Urinary bladder (tissue), 4 donors: ENCODE measurements around the gene CDC42BPB. TPM values are rescaled to one million over a fixed set of nuclear protein-coding genes. Genes with fewer than 3 reads are reported as not detected.

Experiments used
- DNase-seq: peaks from one replicate; pipeline ENCODE4 v3.0.0-alpha.2; 2015; ENCODE audit errors: extremely low spot score
- H3K27ac ChIP-seq: one replicate; pipeline ENCODE4 v1.5.1; 2013; ENCODE audit warnings: low read depth, mild to moderate bottlenecking, moderate library complexity
- H3K36me3 ChIP-seq: one replicate; pipeline ENCODE4 v1.6.1; 2013; ENCODE audit warnings: mild to moderate bottlenecking, moderate library complexity; ENCODE audit not compliant: insufficient read depth
- H3K4me1 ChIP-seq: one replicate; pipeline ENCODE4 v1.6.1; 2013; ENCODE audit warnings: mild to moderate bottlenecking, moderate library complexity; ENCODE audit not compliant: insufficient read depth
- H3K4me3 ChIP-seq: one replicate; pipeline ENCODE4 v1.5.1; 2013; ENCODE audit warnings: low read depth, low read length
- WGBS: extraction: QIAGEN DNeasy Blood & Tissue Kit; methylation state at CpG from one replicate; pipeline ENCODE4 v1.1.7; 2013; 5-methylcytosine and 5-hydroxymethylcytosine counted together
- polyA plus RNA-seq: library from polyadenylated mRNA; stranded (reverse); fragments of 200-250 nt; gene quantifications from one replicate; pipeline ENCODE4 v1.2.3, GENCODE V29; 2013
- total RNA-seq: library from RNA; depleted of rRNA; stranded (reverse); fragments of >200 nt; gene quantifications from one replicate; pipeline ENCODE4 v1.2.3, GENCODE V29; 2014
- donor health status: healthy with polysubstance abuse.
- donor health status: healthy.

Gene CDC42BPB
- total and polyA plus RNA-seq, 2 donors: 68.9 to 74.4 TPM

DNA sequence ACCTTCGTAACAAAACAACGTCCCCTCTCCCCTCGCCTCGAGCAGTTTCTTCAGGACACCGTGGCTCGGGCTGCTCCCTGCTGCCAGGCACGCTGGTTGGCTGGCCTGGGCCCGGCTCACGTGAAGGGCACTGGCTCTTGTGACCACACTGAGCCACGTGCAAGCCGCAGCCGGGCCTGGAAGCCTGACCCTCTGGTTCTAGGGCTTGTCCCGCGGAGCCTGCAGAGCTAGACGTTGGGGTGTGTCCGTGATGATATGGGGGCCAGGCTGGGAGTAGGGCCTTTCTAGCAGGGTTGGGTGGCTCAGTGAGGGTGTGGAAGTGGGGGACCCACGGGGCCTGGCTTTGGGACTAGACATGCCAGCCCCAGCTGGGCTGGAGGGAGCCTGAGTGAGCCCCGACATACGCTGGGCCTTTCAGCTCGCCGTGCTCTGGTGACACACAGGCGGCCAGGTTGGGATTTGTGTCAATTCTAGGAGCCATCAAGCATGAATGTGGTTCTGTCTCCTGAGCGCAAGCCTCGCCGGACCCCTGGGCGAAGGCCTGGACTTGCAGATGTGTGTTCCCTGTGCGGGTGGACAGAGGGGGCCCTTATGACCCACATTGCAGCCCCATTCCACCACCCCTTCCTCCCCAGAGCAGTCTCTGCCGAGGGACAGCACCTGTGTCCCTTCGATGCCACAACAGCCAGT, 148.4 kb downstream of the CDC42BPB start:
- DNase-seq: no peak
- Histone ChIP-seq H3K4me1 (no peaks in the 10 kb centered on the region), H3K4me3 (no peak overlapping the region), H3K36me3 (peaks cover 4% of the 10 kb centered on the region), H3K27ac (no peak overlapping the region)
- 95% methylated on average over 29 of the region's 29 CpGs for WGBS

DNA sequence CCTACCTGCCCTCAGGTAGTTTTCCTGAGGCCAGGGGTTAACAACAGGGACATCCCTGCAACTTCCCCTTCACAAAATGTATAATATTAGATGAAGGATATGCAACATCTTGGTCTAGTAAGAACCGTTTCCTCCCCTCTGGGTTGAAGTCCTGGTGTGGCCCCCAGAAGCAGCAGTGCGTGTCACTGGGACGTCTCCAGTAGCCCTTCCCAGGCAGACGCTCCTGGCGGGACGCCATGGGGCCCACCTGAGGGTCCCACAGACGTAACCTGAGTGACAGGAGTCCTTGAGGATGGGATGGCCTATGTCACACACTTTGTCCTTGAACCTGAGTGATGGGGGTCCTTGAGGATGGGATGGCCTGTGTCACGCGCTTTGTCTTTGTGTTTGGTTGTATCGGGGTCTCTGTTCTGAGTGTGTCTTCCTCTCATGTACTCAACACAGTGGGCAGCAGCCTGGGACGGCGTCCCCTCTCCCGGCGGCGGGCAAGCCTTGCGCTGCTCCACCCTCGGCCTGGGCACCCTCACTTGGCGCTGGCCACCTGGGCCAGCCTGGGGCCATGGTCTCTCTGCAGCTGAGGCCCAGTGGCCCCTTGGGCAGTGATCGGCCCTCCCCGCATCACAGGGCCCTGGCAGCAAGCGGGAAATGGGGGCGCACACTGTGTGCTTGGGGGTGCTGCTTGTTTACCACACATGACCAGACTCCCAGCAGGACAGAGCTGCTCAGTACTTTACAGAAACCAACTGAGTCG, 149.2 kb downstream of the CDC42BPB start:
- H3K36me3 ChIP-seq: peaks cover 4% of the 10 kb centered on the region
- H3K4me1 ChIP-seq: no peaks in the 10 kb centered on the region
- no peak for DNase-seq
- no peak overlapping the region for H3K27ac ChIP-seq
- 94% methylated on average over 23 of the region's 23 CpGs for WGBS
- H3K4me3 ChIP-seq: no peak overlapping the region

GRCh38 chr14:102907303-102907844, 150.0 kb downstream of the CDC42BPB start:
- WGBS: 97% methylated on average over 33 of the region's 33 CpGs
- H3K4me1 ChIP-seq: no peaks in the 10 kb centered on the region
- no peak for DNase-seq
- H3K36me3 ChIP-seq: peaks cover 4% of the 10 kb centered on the region
- no peak overlapping the region for H3K4me3 ChIP-seq
- H3K27ac ChIP-seq: no peak overlapping the region

DNA sequence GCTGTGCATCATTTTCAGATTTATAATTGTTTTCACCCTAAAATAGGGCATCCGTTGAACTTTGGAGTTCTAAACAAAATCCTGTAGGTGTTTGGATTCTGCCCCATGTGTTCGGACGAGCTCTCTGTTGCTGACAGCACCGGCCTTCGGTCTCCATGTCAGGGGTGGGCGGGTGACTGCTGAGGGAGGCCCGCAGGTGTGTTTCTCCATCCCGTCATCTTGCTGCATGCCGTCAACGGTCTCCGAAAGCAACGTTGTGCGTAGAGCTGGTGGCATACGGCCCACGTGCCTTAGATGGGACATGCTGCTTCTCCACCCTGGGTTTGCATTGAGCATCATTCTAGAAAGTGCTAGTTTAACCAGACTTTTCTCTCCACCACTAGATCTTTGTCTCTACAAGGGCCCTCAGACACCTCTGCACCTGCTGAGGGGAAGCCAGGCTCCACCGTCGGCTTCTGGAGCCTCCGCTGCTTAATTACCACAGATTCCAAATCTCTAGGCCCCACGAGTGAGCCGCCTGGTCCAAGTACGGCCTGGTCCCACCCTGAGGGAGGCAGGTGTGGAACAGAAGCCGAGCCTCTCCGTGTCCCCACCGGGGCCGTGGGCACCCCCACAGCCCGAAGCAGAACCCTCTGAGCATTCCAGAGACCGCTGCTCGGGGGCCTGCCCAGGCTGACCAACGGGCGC, 150.6 kb downstream of the CDC42BPB start:
- 95% methylated on average over 30 of the region's 30 CpGs for WGBS
- DNase-seq: no peak
- H3K4me3 ChIP-seq: no peak overlapping the region
- no peak overlapping the region for H3K27ac ChIP-seq
- H3K4me1 ChIP-seq: no peaks in the 10 kb centered on the region
- peaks cover 4% of the 10 kb centered on the region for H3K36me3 ChIP-seq

DNA sequence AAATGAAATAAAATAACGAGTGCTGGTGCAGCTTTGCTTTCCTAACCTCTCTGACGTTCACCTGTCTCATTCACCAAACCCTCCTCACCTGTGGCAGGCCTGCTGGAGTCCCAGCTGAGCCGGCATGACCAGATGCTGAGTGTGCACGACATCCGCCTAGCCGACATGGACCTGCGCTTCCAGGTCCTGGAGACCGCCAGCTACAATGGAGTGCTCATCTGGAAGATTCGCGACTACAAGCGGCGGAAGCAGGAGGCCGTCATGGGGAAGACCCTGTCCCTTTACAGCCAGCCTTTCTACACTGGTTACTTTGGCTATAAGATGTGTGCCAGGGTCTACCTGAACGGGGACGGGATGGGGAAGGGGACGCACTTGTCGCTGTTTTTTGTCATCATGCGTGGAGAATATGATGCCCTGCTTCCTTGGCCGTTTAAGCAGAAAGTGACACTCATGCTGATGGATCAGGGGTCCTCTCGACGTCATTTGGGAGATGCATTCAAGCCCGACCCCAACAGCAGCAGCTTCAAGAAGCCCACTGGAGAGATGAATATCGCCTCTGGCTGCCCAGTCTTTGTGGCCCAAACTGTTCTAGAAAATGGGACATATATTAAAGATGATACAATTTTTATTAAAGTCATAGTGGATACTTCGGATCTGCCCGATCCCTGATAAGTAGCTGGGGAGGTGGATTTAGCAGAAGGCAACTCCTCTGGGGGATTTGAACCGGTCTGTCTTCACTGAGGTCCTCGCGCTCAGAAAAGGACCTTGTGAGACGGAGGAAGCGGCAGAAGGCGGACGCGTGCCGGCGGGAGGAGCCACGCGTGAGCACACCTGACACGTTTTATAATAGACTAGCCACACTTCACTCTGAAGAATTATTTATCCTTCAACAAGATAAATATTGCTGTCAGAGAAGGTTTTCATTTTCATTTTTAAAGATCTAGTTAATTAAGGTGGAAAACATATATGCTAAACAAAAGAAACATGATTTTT, 151.9 kb downstream of the CDC42BPB start:
- WGBS: 97% methylated on average over 38 of the region's 38 CpGs
- no peak overlapping the region for H3K27ac ChIP-seq
- no peak overlapping the region for H3K4me3 ChIP-seq
- no peaks in the 10 kb centered on the region for H3K4me1 ChIP-seq
- H3K36me3 ChIP-seq: peaks cover 4% of the 10 kb centered on the region
- no peak for DNase-seq

- H3K36me3 ChIP-seq: peaks cover 4% of the 10 kb centered on the region
Observed at GRCh38 chr14:102903889-102904512, 153.3 kb downstream of the CDC42BPB start.

DNA sequence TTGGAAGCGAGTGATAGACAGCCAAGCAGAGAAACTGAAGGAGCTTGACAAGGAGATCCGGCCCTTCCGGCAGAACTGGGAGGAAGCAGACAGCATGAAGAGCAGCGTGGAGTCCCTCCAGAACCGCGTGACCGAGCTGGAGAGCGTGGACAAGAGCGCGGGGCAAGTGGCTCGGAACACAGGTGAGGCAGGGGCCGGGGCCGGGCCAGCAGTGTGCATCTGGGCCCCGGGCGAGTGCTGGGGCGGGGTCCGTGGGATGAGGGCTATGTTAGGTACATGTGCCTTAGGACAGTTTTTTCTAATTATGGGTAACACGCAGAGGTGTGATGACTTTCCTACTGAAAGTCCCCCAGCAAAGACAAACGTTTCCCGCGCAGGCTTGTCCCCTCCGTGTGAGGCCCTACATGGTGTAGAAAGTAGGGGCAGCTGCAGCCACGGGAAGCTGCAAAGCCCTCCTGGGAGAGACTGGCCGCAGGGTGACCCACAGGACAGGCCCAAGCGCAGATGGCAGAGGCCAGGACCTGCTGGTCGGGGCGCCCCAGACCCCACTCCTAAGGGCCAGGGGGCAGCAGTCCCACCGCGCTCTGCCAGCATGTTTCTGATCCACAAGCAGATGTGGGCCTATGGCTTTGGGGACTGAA, 154.0 kb downstream of the CDC42BPB start:
- DNase-seq: no peak

More at GRCh38 chr14:102903889-102904512, 153.3 kb downstream of the CDC42BPB start:
- DNase-seq: no peak
- Histone ChIP-seq H3K27ac (no peak overlapping the region), H3K4me1 (no peaks in the 10 kb centered on the region), H3K4me3 (no peak overlapping the region)
- 94% methylated on average over 7 of the region's 7 CpGs for WGBS

DNA sequence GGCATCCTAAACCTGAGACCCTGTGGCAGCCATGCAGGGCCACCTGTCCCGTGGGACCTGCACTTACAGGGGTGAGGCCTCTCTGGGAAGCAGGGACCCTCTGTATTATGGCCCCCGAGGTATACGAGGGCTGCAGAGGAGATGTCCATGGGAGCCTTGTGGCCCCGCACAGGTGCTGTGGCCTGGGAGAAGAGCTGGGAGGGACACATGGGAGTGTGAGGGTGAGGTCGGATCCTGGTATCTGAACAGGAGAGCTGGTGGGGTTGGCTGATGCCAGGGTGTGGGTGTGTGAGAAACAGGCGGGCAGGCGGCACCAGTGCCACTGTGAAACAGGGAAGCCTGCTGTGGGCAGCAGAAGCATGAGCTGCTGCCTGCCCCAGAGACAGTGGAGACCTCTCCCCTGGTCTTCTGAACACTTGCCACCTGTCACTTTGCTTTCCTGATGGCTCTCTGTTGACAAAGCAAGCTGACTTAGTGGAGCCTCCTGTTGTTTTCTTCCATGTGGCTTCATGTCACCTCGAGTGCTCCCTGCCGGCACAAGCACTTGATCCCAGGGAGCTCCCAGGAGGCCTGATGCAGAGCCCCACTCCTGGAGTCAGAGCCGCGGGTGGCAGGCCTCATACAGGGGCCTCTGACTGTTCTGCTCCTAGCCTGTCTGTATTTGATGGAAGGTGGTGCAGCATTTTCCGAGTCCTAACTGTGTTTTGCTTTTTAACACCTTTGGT, 154.7 kb downstream of the CDC42BPB start:
- Histone ChIP-seq H3K4me1 (no peaks in the 10 kb centered on the region), H3K4me3 (no peak overlapping the region), H3K27ac (no peak overlapping the region), H3K36me3 (peaks cover 4% of the 10 kb centered on the region)
- DNase-seq: no peak
- 94% methylated on average over 12 of the region's 12 CpGs for WGBS

More for the DNA sequence above, 154.0 kb downstream of the CDC42BPB start:
- Histone ChIP-seq H3K4me3 (no peak overlapping the region), H3K36me3 (peaks cover 4% of the 10 kb centered on the region), H3K27ac (no peak overlapping the region), H3K4me1 (no peaks in the 10 kb centered on the region)
- WGBS: 89% methylated on average over 29 of the region's 29 CpGs

DNA sequence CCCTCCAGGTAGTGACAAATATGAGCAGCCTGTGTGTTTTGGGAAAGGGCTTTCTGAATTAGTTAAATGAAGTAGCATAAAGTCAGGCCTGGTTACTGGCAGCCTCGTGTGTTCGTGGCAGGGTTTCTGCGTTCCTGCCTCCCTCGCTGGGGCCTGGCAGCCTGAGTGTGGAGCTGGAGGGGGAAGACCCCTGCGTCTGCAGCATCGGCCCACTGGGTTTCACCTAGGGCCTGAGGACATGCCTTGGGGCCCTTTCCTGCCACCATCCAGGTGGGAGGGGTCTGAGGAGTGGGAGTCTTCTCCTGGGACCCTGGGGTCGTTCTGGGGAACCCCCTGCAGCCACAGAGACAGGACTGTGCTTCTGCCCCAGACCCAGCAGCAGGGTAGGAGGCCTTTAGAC, 155.3 kb downstream of the CDC42BPB start:
- Histone ChIP-seq H3K36me3 (peaks cover 4% of the 10 kb centered on the region), H3K27ac (no peak overlapping the region), H3K4me1 (no peaks in the 10 kb centered on the region), H3K4me3 (no peak overlapping the region)
- WGBS: 89% methylated on average over 7 of the region's 7 CpGs
- DNase-seq: no peak

GRCh38 chr14:102901633-102902032, 155.7 kb downstream of the CDC42BPB start:
- Histone ChIP-seq H3K36me3 (peaks cover 2% of the 10 kb centered on the region), H3K27ac (no peak overlapping the region), H3K4me3 (no peak overlapping the region), H3K4me1 (no peaks in the 10 kb centered on the region)
- 84% methylated on average over 4 of the region's 4 CpGs for WGBS
- no peak for DNase-seq

DNA sequence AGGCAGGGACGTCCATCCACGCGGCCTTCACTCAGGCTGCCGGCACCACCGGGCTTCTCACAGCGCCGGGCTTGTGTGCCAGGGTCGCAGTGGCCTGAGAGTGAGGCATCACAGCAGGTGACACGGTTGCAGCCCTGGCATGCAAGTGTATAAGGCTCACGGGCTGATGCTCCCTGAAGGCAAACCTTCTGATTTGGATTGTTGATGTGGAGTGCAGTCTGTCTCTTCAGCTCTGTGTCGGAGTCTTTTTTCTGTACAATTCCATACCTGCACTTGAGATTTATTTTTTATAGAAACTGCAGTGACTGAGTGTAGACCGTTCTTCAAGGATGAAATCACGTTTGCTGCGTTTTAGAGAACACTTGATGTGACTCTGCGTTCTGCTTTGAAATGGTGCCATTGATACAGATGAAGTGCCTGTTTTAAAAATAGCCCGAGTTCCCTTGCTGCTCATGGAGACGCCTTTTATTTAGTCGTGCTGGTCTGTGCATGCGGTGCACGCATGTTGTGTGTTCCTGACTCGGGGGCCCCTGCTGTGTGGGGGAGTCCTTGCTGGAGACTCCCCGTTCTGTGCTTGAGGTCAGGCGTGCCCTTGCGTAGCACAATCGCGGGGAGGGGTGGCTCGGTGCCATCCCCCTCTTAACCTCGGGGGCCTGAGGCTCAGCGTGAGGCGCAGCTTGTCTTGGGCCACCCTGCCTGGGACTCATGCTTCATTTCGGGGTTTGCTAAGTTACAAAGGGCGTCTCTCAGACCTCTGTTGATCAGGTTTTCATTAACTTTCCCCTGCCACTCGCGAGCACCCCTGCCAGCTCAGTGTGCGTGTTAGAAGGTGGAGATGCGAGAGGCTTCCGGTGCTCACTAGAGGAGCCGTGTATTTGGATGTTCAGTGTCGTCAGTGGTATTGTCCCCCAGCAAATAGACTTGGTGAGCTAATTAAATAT, 156.4 kb downstream of the CDC42BPB start:
- no peaks in the 10 kb centered on the region for H3K4me1 ChIP-seq
- no peak overlapping the region for H3K27ac ChIP-seq
- WGBS: 88% methylated on average over 39 of the region's 39 CpGs
- no peak for DNase-seq
- no peak overlapping the region for H3K4me3 ChIP-seq
- peaks cover 2% of the 10 kb centered on the region for H3K36me3 ChIP-seq
